Measurements from ENCODE around the gene DCAF6. TPM values are rescaled to one million over a fixed set of nuclear protein-coding genes. Genes with fewer than 3 reads are reported as not detected.

DCAF6 gene
- total RNA-seq, 2 donors from 2014 or later: 71.4 to 116 TPM

DNA sequence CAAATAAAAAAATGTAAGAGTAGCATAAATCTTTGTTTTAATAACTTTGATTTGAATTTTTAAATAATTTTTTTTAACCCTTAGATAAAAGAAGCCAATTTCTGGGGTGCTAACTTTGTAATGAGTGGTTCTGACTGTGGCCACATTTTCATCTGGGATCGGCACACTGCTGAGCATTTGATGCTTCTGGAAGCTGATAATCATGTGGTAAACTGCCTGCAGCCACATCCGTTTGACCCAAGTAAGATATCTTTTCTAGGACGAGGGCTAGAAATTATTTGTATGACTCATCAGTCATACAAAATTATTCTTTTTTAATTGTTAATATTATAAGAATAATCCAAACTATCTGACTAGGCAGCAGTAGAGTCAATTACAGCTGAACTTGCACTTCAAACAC is 129.0 kb downstream of the DCAF6 start:
- H3K27me3 ChIP-seq (replicated peaks; ENCODE audit: insufficient read depth): no peaks in the 10 kb centered on the region
- TF ChIP-seq POLR2AphosphoS5 (IDR thresholded peaks at IDR 0.05) (no peak), POLR2A (IDR thresholded peaks at IDR 0.05) (no peak)
- TF ChIP-seq, protein P1, sequence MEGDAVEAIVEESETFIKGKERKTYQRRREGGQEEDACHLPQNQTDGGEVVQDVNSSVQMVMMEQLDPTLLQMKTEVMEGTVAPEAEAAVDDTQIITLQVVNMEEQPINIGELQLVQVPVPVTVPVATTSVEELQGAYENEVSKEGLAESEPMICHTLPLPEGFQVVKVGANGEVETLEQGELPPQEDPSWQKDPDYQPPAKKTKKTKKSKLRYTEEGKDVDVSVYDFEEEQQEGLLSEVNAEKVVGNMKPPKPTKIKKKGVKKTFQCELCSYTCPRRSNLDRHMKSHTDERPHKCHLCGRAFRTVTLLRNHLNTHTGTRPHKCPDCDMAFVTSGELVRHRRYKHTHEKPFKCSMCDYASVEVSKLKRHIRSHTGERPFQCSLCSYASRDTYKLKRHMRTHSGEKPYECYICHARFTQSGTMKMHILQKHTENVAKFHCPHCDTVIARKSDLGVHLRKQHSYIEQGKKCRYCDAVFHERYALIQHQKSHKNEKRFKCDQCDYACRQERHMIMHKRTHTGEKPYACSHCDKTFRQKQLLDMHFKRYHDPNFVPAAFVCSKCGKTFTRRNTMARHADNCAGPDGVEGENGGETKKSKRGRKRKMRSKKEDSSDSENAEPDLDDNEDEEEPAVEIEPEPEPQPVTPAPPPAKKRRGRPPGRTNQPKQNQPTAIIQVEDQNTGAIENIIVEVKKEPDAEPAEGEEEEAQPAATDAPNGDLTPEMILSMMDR (IDR thresholded peaks at IDR 0.05): no peak
- intact Hi-C loops (cut with DNase I): no loop called here
- 87% methylated on average over 3 of the region's 3 CpGs for WGBS
- H3K27ac ChIP-seq: no peak overlapping the region
- H3K4me3 ChIP-seq: no peak overlapping the region
- no peaks in the 10 kb centered on the region for H3K36me3 ChIP-seq
- no peak for DNase-seq (ENCODE audit: low spot score)
- H3K9me3 ChIP-seq: no peaks in the 10 kb centered on the region
- no peaks in the 10 kb centered on the region for H3K4me1 ChIP-seq (replicated peaks)

DNA sequence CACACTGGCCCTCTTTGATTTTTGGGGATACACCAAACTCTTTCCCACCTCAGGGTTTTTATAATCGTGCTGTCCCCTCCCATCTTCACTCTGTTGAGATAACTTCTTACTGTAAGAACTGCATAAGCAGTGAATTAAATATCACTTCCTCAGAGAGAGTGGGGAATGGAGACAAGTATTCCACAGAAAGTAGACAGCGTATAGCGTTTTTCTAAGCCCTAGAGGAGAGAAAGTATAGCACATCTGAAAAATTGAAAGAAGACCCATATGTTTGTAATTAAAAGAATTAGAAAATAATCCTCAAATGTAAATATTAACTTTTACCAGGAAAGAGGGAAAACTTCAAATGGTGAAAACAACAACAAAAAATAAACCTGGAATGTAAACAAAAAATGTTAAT is 132.9 kb downstream of the DCAF6 start:
- no peaks in the 10 kb centered on the region for H3K36me3 ChIP-seq
- H3K27ac ChIP-seq: no peak overlapping the region
- 89% methylated on average over 3 of the region's 3 CpGs for WGBS

DNA sequence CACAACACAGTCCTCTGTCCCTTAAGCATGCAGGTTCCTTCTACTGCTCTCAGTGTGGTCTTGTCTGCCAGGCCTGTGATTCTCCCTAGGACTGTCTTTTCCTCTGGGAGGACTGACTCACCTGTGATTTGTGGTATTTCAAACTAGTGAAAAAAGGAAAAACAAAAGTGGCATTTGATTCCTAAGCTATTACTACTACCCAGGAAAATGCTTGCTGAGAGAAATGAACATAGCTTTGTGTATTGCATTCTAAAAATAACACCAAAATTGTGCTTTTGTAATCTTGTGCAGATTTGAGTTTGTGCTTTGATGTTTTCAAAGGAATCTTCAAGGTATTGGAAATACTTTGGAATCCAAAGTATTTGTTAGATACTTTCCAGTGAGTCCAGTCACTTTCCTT is 143.3 kb downstream of the DCAF6 start:
- TF ChIP-seq, protein P1 (IDR thresholded peaks at IDR 0.05): no peak
- TF ChIP-seq POLR2AphosphoS5 (IDR thresholded peaks at IDR 0.05) (no peak), POLR2A (IDR thresholded peaks at IDR 0.05) (no peak)
- Histone ChIP-seq H3K4me1 (replicated peaks) (no peaks in the 10 kb centered on the region), H3K36me3 (no peaks in the 10 kb centered on the region), H3K9me3 (no peaks in the 10 kb centered on the region), H3K27me3 (replicated peaks; ENCODE audit: insufficient read depth) (no peaks in the 10 kb centered on the region), H3K27ac (no peak overlapping the region), H3K4me3 (no peak overlapping the region)
- intact Hi-C loops (cut with DNase I): loop anchor here (5.0 kb wide), 2 partner anchors 142 to 277 kb away; partner anchors contain the start of genes DCAF6 and MPC2
- no peak for DNase-seq (ENCODE audit: low spot score)

More for the DNA sequence above, 132.9 kb downstream of the DCAF6 start:
- intact Hi-C loops (cut with DNase I): no loop called here
- Histone ChIP-seq H3K27me3 (replicated peaks; ENCODE audit: insufficient read depth) (no peaks in the 10 kb centered on the region), H3K9me3 (no peaks in the 10 kb centered on the region), H3K4me3 (no peak overlapping the region), H3K4me1 (replicated peaks) (no peaks in the 10 kb centered on the region)
- TF ChIP-seq, protein P1 (IDR thresholded peaks at IDR 0.05): no peak
- TF ChIP-seq POLR2A (IDR thresholded peaks at IDR 0.05) (no peak), POLR2AphosphoS5 (IDR thresholded peaks at IDR 0.05) (no peak)
- DNase-seq (ENCODE audit: low spot score): no peak

DNA sequence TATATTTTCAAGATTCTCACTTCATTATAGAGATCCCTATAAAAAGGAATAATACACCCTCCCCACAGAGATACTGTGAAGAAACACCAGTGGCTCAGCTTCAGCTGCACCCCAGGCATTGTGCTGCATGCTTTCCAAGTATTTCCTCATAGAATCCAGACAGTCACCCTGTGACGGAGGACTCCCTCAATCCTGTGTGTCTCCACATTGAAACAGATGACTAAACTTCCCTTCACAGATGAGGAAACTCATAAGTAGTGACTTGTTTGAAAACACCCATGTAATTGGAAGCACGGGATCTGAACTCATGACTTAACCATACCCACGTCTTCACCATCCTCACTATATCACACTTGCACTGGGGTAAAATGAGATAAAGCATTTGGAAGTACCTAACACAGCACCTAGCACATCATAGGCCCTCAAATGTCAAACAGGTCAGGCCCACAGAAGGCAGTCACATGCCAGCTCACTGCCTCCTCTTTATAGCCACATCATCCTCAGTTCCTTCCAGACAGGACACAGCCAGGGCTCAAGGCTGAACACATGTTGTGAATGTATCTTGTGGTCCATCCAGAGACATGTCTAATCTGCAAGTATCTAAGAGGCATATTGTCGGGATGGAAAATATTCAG is 145.0 kb downstream of the DCAF6 start:
- Histone ChIP-seq H3K27ac (peak overlapping the region in 1 of 2 donors; percentile 20), H3K27me3 (replicated peaks; ENCODE audit: insufficient read depth) (no peaks in the 10 kb centered on the region), H3K4me1 (replicated peaks) (no peaks in the 10 kb centered on the region), H3K4me3 (no peak overlapping the region), H3K36me3 (no peaks in the 10 kb centered on the region), H3K9me3 (no peaks in the 10 kb centered on the region)
- 84% methylated on average over 4 of the region's 4 CpGs for WGBS
- intact Hi-C loops (cut with DNase I): loop anchor here (5.0 kb wide), 2 partner anchors 144 to 279 kb away; partner anchors contain the start of genes DCAF6 and MPC2
- TF ChIP-seq POLR2A (IDR thresholded peaks at IDR 0.05) (no peak), POLR2AphosphoS5 (IDR thresholded peaks at IDR 0.05) (no peak)
- TF ChIP-seq, protein P1 (IDR thresholded peaks at IDR 0.05): no peak
- DNase-seq (ENCODE audit: low spot score): no peak

All from prostate gland (tissue), 2 donors.